ENCODE data around the gene COX8A. TPM values are rescaled to one million over a fixed set of nuclear protein-coding genes. Genes with fewer than 3 reads are reported as not detected.
A peak's percentile ranks its signal among the peaks of the same experiment; 100 is the strongest.

Gene COX8A
- total RNA-seq, 4 donors from 2014 or later = 373 to 510 (median 455) TPM

DNA sequence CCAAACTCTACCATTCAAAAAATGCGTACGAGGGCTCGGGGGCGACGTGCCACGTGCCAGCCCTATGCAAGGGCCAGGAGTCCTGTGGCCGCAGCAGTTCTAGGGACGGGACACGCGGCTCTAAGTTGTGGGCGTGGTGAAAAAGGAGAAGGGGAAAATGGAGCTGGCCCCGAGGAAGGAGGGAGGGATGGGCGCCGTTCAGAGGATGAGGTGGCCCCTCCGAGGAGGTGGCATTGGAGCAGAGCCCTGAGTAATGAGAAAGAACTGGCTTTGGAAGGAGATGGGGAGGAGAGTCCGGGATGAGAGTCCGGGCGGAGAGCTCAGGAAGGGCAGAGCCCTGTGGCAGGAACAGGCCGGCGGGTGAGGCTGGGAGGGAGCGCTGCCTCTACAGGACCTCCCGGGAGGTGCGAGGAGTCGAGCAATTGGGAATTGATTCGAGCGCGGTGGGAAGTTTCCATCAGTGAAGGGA is 32.8 kb downstream of the COX8A start:
- H3K4me3 ChIP-seq (ENCODE audit: low read depth, poor library complexity, severe bottlenecking) = no peak overlapping the region
- TF ChIP-seq, protein P1, sequence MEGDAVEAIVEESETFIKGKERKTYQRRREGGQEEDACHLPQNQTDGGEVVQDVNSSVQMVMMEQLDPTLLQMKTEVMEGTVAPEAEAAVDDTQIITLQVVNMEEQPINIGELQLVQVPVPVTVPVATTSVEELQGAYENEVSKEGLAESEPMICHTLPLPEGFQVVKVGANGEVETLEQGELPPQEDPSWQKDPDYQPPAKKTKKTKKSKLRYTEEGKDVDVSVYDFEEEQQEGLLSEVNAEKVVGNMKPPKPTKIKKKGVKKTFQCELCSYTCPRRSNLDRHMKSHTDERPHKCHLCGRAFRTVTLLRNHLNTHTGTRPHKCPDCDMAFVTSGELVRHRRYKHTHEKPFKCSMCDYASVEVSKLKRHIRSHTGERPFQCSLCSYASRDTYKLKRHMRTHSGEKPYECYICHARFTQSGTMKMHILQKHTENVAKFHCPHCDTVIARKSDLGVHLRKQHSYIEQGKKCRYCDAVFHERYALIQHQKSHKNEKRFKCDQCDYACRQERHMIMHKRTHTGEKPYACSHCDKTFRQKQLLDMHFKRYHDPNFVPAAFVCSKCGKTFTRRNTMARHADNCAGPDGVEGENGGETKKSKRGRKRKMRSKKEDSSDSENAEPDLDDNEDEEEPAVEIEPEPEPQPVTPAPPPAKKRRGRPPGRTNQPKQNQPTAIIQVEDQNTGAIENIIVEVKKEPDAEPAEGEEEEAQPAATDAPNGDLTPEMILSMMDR (IDR thresholded peaks at IDR 0.05) = no peak
- TF ChIP-seq POLR2A (IDR thresholded peaks at IDR 0.05) = no peak
- WGBS, 2 donors = 2 to 4% methylated on average over 26 to 27 of the region's 27 CpGs
- intact Hi-C loops (cut with DNase I; ENCODE audit: low total_unique reads) = no loop called here
- DNase-seq (ENCODE audit: low spot score in 2 of 2) = no peak

DNA sequence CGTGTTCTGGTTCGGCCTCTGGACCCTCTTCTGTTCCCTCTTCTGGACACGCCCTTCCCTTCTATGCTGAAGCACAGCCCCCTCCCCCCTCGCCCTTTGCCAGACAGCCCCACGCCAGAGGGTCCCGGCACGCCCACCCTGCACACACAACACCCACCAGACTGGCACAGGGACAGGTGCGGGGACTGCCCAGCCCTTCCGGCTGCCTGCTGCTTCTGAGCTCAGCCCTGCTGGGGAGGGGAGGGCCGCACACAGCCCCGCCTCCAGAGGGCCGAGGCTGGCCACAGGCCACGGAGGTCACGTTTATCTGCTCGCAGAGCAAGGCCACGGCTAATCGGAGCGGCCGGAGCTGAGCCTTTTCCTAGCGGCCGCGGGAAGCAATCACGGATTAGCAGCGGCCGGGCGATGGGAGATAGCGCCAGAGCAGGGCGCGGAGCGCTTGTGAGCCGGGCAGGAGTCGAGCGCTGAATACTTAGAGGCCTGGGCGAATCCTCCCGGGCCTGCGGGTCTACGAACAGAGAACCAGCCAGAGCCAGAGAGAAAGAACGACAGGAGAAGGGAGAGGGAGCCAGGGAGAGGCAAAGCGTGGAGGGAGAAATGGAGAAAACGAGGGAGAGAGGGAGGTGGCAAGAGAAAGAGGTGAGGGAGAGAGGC is 33.3 kb downstream of the COX8A start:
- peak; percentile 56 to 93 for DNase-seq (ENCODE audit: low spot score in 2 of 2)
- intact Hi-C loops (cut with DNase I; ENCODE audit: low total_unique reads) = no loop called here
- WGBS, 2 donors = 9 to 14% methylated on average over 38 to 39 of the region's 40 CpGs
- TF ChIP-seq, protein P1 (IDR thresholded peaks at IDR 0.05) = no peak
- no peak for TF ChIP-seq POLR2A (IDR thresholded peaks at IDR 0.05)
- no peak overlapping the region for H3K4me3 ChIP-seq (ENCODE audit: low read depth, poor library complexity, severe bottlenecking)

DNA sequence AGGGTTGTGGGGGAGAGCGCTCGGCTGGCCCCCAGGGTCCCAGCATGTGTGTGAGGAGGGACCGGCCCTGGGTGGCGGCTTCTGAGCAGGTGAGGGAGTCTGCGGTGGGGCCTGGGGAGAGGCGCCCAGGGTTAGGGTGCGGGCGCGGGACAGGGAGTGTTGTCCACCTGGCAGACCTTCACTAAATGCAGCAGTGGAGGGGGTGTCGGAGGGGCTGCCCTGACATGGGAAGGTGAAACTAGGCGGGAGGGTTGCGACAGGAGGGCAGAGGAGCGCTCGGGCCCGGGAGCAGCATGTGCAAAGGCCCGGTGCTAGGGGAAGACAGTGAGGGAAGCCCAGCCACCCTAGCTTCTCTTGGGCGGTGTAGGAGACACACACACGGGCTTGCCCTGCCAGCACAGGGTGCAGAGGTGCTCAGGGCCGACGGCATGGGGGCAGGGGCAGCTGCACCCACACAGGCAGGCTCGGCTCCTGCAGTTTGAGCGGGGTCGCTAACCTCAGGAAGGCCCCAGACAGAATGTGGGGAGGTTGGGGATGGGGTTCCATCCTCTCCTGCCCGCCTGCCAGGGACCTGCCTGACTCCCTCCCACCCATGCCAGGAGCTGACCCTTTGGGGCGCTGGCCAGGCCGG is 34.0 kb downstream of the COX8A start:
- 94 to 95% methylated on average over 25 to 26 of the region's 26 CpGs for WGBS, 2 donors
- TF ChIP-seq, protein P1 (IDR thresholded peaks at IDR 0.05) = no peak
- no peak for TF ChIP-seq POLR2A (IDR thresholded peaks at IDR 0.05)
- intact Hi-C loops (cut with DNase I; ENCODE audit: low total_unique reads) = no loop called here
- no peak overlapping the region for H3K4me3 ChIP-seq (ENCODE audit: low read depth, poor library complexity, severe bottlenecking)
- DNase-seq (ENCODE audit: low spot score in 2 of 2) = no peak

DNA sequence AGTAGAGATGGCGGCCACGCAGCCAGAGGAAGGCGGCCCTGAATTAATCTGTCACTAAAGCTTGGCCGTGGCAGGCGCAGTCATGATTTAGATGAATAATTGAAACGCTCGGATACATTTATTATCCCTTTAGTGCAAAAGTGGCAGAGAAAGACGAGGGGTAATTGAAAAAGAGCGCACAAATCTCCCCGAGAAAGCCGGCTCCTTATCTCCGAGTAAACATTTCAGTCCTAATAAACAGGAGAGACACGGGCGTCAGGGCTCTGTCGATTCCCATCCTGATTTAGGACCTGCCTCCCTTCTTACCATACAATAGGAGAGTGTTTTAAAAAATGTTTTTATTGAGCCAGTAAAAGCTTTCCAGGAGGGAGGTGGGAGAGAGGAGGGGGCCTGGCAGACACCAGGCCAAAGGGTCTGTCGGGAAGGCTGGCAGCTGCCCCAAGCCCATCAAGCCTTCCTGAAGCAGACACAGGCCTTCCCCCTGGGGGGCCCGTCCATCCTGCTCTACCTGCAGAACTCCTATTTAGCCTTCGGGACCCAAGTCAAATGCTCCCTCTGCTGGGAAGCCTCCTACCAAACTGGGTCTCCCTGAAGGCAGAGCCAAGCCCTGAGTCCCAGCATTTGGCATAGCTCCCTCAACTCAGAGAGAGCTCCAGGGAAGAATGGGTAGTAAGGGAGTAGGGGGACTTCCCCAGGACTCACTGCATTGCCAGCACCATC is 34.7 kb downstream of the COX8A start:
- no peak for DNase-seq (ENCODE audit: low spot score in 2 of 2)
- TF ChIP-seq, protein P1 (IDR thresholded peaks at IDR 0.05) = no peak
- no peak for TF ChIP-seq POLR2A (IDR thresholded peaks at IDR 0.05)
- intact Hi-C loops (cut with DNase I; ENCODE audit: low total_unique reads) = no loop called here
- no peak overlapping the region for H3K4me3 ChIP-seq (ENCODE audit: low read depth, poor library complexity, severe bottlenecking)
- 93 to 96% methylated on average over 18 of the region's 18 CpGs for WGBS, 2 donors

DNA sequence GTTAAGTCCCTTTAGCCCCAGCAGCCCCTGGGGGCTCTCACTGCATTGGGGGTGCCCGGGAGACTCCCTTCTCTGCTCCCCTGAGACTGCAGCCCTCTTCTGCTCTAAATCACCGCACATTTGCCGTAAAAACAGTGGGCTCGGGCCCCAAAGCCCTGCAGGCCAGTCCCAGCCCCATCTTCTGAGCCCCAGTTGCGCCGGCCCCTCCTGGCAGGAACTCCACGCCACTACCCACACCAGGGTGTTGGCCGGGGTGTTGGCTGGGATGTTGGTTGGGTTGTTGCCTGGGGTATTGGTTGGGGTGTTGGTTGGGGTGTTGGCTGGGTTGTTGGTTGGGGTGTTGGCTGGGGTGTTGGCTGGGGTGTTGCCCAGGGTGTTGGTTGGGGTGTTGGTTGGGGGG is 35.3 kb downstream of the COX8A start:
- intact Hi-C loops (cut with DNase I; ENCODE audit: low total_unique reads) = no loop called here
- no peak overlapping the region for H3K4me3 ChIP-seq (ENCODE audit: low read depth, poor library complexity, severe bottlenecking)
- DNase-seq (ENCODE audit: low spot score in 2 of 2) = no peak
- TF ChIP-seq, protein P1 (IDR thresholded peaks at IDR 0.05) = no peak
- WGBS, 2 donors = 86 to 91% methylated on average over 8 of the region's 8 CpGs
